GM21717 (cell line): ENCODE data around the gene KCNMB2.

Experiments used
- ATAC-seq: cut with Tn5 transposase; IDR thresholded peaks from one replicate; pipeline ENCODE4 v1.9.1; 2021; ENCODE audit warnings: mild to moderate bottlenecking, moderate library complexity; ENCODE audit not compliant: unreplicated experiment

KCNMB2 gene

GRCh38 chr3:178536211-178537079, at the start of gene KCNMB2:
Gene KCNMB2, plus strand, starts transcription at chr3:178536436.
- ATAC-seq, result no peak

- ATAC-seq, result no peak
Observed at GRCh38 chr3:178486903-178487302, 49.3 kb upstream of the KCNMB2 start.

- ATAC-seq, result no peak
Observed at GRCh38 chr3:178487752-178488151, 48.5 kb upstream of the KCNMB2 start.

GRCh38 chr3:178491751-178492150, 44.5 kb upstream of the KCNMB2 start:
- no peak for ATAC-seq

GRCh38 chr3:178492491-178492890, 43.7 kb upstream of the KCNMB2 start:
- ATAC-seq, result no peak

- ATAC-seq, result no peak
Observed at GRCh38 chr3:178494386-178494785, 41.9 kb upstream of the KCNMB2 start.

GRCh38 chr3:178496911-178497310, 39.3 kb upstream of the KCNMB2 start:
- ATAC-seq, result no peak

GRCh38 chr3:178498871-178499270, 37.4 kb upstream of the KCNMB2 start:
- no peak for ATAC-seq

- no peak for ATAC-seq
Observed at GRCh38 chr3:178500631-178501030, 35.6 kb upstream of the KCNMB2 start.

- ATAC-seq, result no peak
Observed at GRCh38 chr3:178504128-178504527, 32.1 kb upstream of the KCNMB2 start.

GRCh38 chr3:178505832-178506231, 30.4 kb upstream of the KCNMB2 start:
- ATAC-seq, result no peak

- no peak for ATAC-seq
Observed at GRCh38 chr3:178507507-178508442, 28.5 kb upstream of the KCNMB2 start.

- no peak for ATAC-seq
Observed at GRCh38 chr3:178508443-178508825, 27.8 kb upstream of the KCNMB2 start.

- no peak for ATAC-seq
Observed at GRCh38 chr3:178510496-178510895, 25.7 kb upstream of the KCNMB2 start.

GRCh38 chr3:178512647-178513046, 23.6 kb upstream of the KCNMB2 start:
- no peak for ATAC-seq

GRCh38 chr3:178513546-178514380, 22.5 kb upstream of the KCNMB2 start:
- no peak for ATAC-seq

GRCh38 chr3:178514401-178514800, 21.8 kb upstream of the KCNMB2 start:
- no peak for ATAC-seq

GRCh38 chr3:178515076-178515744, 21.0 kb upstream of the KCNMB2 start:
- ATAC-seq, result peak; percentile 37

- ATAC-seq, result no peak
Observed at GRCh38 chr3:178517665-178518334, 18.4 kb upstream of the KCNMB2 start.
